Cardiac muscle cell (in vitro differentiated cells and primary cell): ENCODE results near the gene BRI3. TPM values are rescaled to one million over a fixed set of nuclear protein-coding genes. Genes with fewer than 3 reads are reported as not detected.

Experiments
- DNase-seq, 2 donors: peaks; one replicate each; pipeline versions ENCODE4 v3.0.0 to v3.0.0-alpha.2; 2010 to 2017; ENCODE audit warnings: low read depth in 1 of 2, low spot score in 1 of 2
- H3K27ac ChIP-seq: fragments of 200-600 bp; sonication (generic); 2 replicates; pipeline ENCODE4 v1.5.1; 2016
- H3K27me3 ChIP-seq: fragments of 200-600 bp; sonication (generic); 2 replicates; pipeline ENCODE4 v1.6.0; 2016; ENCODE audit warnings: control low read depth
- H3K36me3 ChIP-seq: fragments of 200-600 bp; sonication (generic); 2 replicates; pipeline ENCODE4 v1.5.1; 2016; ENCODE audit warnings: control low read depth
- H3K4me1 ChIP-seq: fragments of 200-600 bp; sonication (generic); 2 replicates; pipeline ENCODE4 v1.8.1; 2017; ENCODE audit warnings: low read depth, mild to moderate bottlenecking, mixed run types
- H3K4me3 ChIP-seq: fragments of 200-600 bp; sonication (generic); 2 replicates; pipeline ENCODE4 v1.5.1; 2016; ENCODE audit warnings: mild to moderate bottlenecking
- H3K9me3 ChIP-seq: fragments of 200-600 bp; sonication (generic); 2 replicates; pipeline ENCODE4 v1.5.1; 2017; ENCODE audit warnings: low read depth, mild to moderate bottlenecking, control low read depth
- polyA plus RNA-seq: library from polyadenylated mRNA; unstranded; fragments of >200 nt; fragmentation: Nextera tagmentation; extraction: Ambion mirVana; gene quantifications from 2 replicates; pipeline ENCODE4 v1.2.1, GENCODE V29; 2016
- total RNA-seq: library from RNA; depleted of rRNA; stranded (reverse); fragments of >200 nt; gene quantifications from 2 replicates; pipeline ENCODE4 v1.2.3, GENCODE V29; 2016
- TF ChIP-seq, protein P1 (sequence below): IDR thresholded peaks from 2 replicates; pipeline ENCODE4 v1.5.1; 2012; ENCODE audit warnings: low read depth, mild to moderate bottlenecking, low read length

Gene BRI3
- total and polyA plus RNA-seq, 2 experiments from 2014 or later, result 23.0 to 50.8 TPM

DNA sequence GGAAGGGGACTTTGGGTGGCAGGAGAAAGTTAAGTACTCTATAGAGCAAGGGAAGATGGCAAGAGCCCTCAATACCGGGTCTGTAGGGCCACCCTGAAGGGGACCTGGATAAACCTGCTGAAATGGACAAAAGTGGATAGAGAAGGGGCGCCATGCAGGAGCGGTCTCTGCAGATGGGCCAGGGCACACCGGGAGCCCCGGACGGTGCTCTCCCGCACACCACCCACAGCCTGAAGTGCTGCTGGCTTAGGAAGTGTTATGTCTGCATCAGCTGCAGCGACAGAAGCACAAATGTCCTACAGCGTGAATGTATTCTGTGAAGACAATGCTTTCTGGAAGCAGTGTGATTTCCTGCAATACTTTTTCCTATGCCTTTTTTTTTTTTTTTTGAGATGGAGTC lies 37.7 kb downstream of the BRI3 start:
- Histone ChIP-seq H3K36me3 (no peaks in the 10 kb centered on the region), H3K27me3 (no peaks in the 10 kb centered on the region), H3K4me3 (no peak overlapping the region), H3K27ac (no peak overlapping the region), H3K9me3 (no peaks in the 10 kb centered on the region), H3K4me1 (no peaks in the 10 kb centered on the region)
- TF ChIP-seq, protein P1, sequence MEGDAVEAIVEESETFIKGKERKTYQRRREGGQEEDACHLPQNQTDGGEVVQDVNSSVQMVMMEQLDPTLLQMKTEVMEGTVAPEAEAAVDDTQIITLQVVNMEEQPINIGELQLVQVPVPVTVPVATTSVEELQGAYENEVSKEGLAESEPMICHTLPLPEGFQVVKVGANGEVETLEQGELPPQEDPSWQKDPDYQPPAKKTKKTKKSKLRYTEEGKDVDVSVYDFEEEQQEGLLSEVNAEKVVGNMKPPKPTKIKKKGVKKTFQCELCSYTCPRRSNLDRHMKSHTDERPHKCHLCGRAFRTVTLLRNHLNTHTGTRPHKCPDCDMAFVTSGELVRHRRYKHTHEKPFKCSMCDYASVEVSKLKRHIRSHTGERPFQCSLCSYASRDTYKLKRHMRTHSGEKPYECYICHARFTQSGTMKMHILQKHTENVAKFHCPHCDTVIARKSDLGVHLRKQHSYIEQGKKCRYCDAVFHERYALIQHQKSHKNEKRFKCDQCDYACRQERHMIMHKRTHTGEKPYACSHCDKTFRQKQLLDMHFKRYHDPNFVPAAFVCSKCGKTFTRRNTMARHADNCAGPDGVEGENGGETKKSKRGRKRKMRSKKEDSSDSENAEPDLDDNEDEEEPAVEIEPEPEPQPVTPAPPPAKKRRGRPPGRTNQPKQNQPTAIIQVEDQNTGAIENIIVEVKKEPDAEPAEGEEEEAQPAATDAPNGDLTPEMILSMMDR, result no peak
- DNase-seq, result no peak

DNA sequence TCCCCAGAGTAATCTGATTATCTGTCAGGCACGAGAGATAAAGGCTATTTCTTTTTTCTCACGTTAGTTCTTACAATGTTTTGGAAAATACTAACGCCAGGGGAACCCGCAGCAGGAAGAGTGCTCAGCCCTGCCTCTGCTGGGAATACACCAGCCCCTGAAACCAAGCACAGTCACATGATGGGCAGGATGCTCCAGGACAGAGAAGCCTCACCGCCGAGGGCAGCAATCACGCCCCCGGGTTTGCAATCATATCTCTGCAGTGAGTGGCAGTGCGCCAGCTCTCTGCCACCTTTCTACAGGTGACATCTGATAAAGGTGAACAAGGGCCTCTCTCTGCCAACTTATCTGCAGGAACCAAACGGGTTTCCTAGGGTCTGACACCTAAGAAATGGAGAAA lies 39.8 kb downstream of the BRI3 start:
- no peak for DNase-seq
- Histone ChIP-seq H3K4me1 (no peaks in the 10 kb centered on the region), H3K27ac (no peak overlapping the region), H3K36me3 (no peaks in the 10 kb centered on the region), H3K4me3 (no peak overlapping the region), H3K9me3 (no peaks in the 10 kb centered on the region), H3K27me3 (no peaks in the 10 kb centered on the region)
- TF ChIP-seq, protein P1, result no peak

DNA sequence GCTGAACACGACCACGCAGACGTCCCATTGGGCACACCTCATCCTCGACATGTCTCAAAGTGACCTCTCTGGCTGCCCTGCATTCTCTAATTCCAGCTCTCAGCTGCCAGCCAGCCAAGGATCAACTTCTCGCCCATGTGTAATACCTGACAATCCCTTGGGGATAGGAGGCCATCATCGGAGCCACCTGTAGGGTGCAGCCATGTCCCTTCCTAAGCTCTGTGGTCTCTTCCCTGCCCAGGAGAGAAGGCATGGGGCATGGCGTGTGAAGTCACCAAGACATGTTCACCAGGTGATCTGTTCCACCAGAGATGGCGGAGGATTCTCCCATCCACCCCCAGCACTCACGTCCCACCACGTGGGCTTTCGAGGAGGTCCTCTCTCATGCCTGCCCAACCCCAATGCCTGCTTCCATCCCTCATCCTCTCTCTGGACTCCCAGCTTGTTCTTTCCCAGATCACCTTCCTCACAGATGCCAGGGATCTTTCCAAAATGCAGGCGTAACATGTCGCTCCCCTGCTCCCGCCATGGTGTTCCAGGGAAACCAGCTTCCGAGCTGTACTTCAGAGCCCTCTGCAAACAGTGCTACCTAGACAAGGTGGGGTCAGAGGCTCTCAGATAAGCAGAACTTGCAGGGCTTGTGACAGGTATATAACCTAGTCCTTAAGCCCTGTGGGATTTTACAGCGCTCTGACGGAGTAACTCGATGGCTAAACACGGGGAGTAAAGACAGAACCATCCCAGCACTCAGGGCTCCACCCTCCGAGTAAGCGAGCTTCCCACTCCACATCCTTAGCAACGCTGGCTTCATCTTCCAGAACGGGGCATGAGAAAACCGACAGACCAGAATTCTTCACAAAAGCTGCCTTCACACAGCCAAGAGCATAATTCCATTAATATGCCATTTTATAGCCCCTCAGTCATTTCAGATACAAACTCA lies 41.1 kb downstream of the BRI3 start:
- Histone ChIP-seq H3K4me3 (no peak overlapping the region), H3K9me3 (no peaks in the 10 kb centered on the region), H3K27ac (no peak overlapping the region), H3K27me3 (no peaks in the 10 kb centered on the region), H3K4me1 (no peaks in the 10 kb centered on the region), H3K36me3 (no peaks in the 10 kb centered on the region)
- TF ChIP-seq, protein P1, result no peak
- no peak for DNase-seq

DNA sequence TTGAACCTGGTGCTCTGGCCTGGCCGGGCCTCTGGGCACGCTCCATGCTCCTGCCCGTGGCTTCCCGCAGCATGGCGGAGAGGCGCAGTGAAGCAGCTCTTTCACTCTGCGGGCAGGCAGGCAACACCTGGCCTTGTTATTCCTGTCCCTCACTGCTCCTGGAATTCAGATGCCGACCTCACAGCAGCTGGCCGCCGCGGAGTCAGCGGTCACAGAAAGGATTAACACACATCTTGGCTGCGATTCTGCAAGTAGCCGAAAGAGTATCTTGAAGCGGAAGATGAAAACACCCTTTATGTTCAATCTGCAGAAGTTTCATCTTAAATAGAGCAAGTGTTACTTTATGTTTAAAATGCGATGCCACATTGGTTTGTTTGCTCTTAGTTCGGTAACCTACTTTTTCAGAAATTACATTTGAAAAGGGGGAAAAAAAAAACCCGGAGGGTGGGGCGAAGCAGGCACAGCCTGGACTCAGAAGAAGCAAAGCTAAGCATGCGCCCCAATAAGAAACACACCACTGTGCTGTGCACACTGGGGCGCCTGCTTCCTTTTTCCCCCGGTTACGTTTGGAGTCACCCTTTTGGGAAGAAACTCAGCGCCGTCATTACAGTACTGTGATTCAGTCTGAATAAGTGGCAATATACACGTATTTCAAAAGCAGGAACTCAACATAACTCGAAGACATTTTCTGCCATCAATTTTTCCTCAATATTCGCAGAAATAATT lies 42.3 kb downstream of the BRI3 start:
- TF ChIP-seq, protein P1, result no peak
- DNase-seq, result peak in 1 of 2 donors; percentile 59
- Histone ChIP-seq H3K4me1 (peaks cover 2% of the 10 kb centered on the region), H3K4me3 (no peak overlapping the region), H3K36me3 (no peaks in the 10 kb centered on the region), H3K27me3 (no peaks in the 10 kb centered on the region), H3K9me3 (no peaks in the 10 kb centered on the region), H3K27ac (no peak overlapping the region)

DNA sequence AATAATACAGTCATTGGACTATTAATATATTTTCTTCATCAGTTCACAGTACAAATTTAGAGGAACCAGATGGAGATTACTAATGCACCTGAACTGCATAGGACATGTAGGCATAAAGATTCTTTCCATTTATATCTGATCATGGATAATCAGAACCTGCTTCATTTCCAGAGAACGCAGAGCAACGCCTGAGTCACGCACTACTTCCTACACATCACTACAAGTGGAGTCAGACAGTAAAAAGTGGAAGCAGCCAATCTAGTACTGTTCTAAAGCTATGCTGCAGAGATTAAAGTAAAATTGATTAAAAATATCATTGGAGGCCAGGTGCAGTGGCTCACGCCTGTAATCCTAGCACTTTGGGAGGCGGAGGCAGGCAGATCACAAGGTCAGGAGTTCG lies 43.3 kb downstream of the BRI3 start:
- H3K9me3 ChIP-seq, result no peaks in the 10 kb centered on the region
- TF ChIP-seq, protein P1, result no peak
- no peak overlapping the region for H3K4me3 ChIP-seq
- no peak for DNase-seq
- no peak overlapping the region for H3K27ac ChIP-seq
- H3K36me3 ChIP-seq, result no peaks in the 10 kb centered on the region
- peaks cover 12% of the 10 kb centered on the region for H3K4me1 ChIP-seq
- no peaks in the 10 kb centered on the region for H3K27me3 ChIP-seq
